DMS79 (cell line): ENCODE measurements around the gene RNF167.

Experiments
- DNase-seq: peaks from one replicate; lab custom pipeline; 2025; lab: John Stamatoyannopoulos, UW

The RNF167 gene

GRCh38 chr17:4939796-4940554 lies at the start of gene RNF167, which contains the start of gene SLC25A11:
TSS of gene RNF167 (plus strand) at chr17:4940268. CDS start at chr17:4940910, 642 bp downstream.
TSS of gene SLC25A11 (minus strand) at chr17:4940046. CDS start at chr17:4939910, 136 bp downstream.
- DNase-seq, result peak; percentile 98

DNA sequence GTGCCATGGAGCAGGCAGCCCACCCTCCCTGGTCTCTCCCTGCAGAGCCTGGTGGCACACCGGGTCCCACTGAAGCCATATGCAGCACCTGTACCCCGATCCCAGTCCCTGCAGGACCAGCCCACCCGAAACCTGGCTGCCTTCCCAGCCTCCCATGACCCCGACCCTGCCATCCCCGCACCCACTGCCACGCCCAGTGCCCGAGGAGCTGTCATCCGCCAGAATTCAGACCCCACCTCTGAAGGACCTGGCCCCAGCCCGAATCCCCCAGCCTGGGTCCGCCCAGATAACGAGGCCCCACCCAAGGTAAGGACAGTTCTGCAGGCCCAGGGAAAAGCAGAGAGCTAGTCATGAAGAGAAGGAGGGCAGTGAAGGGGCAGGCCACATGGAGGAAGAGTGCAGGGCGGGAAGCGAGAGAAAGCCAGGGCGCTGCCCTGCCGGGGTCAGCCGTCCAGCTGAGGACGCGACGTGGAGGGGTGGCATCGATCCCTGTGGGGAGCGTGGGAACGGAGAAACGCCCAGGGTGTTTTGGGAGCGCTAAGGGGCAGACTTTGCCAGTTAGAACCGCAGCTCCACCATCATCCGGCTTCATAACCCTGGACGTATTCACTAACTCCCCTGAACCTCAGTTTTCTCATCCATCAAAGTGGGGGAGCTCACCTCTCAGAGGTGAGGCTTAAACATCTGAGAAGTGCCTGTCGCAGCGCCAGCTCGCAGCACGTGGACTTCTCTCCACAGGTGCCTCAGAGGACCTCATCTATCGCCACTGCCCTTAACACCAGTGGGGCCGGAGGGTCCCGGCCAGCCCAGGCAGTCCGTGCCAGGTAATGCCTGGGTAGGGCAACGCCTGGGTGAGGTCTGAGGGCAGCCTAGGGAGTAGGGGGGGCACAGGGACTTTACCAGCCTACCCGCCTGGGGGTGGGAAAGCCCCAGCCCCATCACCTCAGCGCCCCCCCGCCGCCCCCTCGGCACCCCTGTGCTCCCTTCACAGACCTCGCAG lies 48.4 kb upstream of the RNF167 start:
- DNase-seq, result no peak

DNA sequence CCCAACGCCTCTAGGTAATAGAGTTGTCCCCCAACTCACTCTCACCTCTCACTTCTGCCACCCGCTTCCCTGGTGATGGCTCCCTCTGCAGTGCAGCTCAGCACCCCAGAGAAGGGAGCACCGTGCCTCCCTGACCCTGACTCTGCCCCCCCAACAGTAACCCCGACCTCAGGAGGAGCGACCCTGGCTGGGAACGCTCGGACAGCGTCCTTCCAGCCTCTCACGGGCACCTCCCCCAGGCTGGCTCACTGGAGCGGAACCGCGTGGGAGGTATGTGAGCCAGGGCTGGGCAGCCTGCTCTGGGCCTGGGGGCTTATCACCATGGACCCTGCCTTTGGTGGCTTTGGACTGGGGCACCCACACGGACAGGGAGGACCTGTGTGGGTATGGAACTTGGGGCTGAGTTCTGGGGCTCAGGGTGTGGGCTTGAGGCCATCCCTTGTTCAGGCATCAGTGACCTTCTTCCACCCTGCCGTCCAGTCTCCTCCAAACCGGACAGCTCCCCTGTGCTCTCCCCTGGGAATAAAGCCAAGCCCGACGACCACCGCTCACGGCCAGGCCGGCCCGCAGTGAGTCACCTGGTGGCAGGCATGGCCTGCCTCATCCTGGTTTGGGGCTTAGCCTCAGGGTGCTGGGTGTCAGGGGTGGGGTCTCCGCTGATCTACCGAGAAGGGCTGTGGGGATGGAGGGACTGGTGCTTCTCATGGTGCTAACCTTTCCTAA lies 47.4 kb upstream of the RNF167 start:
- DNase-seq, result no peak

- no peak for DNase-seq
Measured at GRCh38 chr17:4893272-4893671, 46.8 kb upstream of the RNF167 start.

GRCh38 chr17:4893721-4894560 lies 46.1 kb upstream of the RNF167 start:
- no peak for DNase-seq

GRCh38 chr17:4895121-4895520 lies 44.9 kb upstream of the RNF167 start:
- DNase-seq, result no peak

DNA sequence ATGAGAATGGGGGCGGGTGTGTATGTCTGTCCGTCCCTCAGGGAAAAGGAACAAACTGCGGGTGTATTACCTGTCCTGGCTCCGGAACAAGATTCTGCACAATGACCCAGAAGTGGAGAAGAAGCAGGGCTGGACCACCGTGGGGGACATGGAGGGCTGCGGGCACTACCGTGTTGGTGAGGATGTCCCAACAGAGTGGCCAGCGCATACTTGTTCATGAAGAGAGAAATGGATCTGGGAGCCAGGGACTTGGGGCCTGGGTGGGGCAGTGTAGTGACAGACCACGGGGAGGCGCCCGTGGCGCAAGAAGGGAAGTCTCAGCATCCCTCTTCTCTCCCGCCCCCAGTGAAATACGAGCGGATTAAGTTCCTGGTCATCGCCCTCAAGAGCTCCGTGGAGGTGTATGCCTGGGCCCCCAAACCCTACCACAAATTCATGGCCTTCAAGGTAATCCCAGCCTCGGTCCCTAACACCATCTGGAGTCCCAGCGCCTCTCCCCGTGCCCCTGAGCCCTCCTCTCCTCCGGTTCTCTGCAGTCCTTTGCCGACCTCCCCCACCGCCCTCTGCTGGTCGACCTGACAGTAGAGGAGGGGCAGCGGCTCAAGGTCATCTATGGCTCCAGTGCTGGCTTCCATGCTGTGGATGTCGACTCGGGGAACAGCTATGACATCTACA lies 44.3 kb upstream of the RNF167 start:
- DNase-seq, result no peak

DNA sequence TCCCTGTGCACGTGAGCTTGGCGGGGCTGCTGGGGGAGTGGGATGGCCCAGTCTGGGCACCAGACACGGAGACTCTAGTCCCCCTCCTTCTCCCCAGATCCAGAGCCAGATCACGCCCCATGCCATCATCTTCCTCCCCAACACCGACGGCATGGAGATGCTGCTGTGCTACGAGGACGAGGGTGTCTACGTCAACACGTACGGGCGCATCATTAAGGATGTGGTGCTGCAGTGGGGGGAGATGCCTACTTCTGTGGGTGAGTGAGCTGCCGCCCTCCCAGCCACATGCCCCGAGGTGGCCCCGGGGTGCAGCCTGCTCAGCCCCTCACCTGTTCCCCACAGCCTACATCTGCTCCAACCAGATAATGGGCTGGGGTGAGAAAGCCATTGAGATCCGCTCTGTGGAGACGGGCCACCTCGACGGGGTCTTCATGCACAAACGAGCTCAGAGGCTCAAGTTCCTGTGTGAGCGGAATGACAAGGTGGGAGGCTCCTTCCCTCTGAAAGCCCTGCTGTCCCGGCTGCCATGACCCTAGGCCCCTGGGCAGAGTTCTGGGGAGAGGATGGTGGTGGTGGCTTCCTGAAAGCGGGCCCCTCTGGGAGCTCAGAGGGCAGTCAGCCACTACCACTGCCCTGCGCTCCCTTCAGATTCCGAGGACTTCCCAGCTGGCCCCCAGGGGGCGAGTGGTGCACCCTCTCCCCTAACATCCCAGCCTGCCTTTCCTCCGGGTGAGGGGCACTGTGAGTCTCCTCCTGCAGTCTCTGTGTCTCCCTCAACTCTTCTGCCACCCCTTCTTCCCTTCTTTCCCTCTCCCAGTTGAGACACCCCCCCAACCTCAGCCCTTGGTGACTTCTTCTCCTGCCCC lies 43.5 kb upstream of the RNF167 start:
- no peak for DNase-seq

- DNase-seq, result no peak
Measured at GRCh38 chr17:4897198-4897687, 42.8 kb upstream of the RNF167 start.

DNA sequence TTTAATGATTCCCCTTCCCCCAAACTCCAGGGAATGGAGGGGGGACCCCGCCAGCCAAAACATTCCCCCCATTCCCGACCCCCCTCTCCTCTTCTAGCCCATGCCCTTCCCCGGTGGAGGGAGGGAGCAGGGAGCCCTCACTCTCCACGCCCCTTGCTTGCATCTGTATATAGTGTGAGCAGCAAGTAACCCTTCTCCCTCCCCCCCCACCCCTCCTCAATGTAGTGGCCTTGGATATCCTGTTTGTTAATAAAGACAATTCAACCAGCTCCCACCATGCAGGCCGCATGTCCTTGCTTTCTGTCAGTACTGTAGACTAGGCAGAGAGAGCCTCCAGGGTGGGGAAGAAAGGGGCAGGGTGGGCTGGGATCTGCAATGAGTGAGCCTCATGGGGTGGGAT lies 42.3 kb upstream of the RNF167 start:
- no peak for DNase-seq

DNA sequence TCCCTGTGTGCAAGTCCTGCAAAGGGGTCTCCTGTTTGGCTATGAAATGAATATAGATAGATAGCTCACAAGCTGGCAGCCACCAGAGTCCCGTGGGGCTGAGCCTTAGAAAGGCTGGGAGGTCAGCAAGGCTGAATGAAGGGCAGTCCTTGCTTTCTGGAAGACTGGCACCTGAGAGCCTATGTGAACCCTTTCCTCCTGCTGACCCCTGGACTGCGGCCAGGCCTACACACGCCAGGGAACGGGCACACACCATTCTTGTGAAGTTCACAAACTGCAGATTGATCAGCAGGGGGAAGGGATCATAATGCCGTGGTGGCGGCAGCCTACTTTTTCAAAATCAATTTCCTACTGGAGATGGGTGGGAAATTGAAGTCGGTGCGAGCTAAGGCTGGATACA lies 41.7 kb upstream of the RNF167 start:
- DNase-seq, result no peak

- no peak for DNase-seq
Measured at GRCh38 chr17:4898927-4899326, 41.1 kb upstream of the RNF167 start.

GRCh38 chr17:4899341-4900230 lies 40.5 kb upstream of the RNF167 start, which contains the start of gene C17orf107:
TSS of gene C17orf107 (plus strand) at chr17:4899536. CDS start at chr17:4899763, 227 bp downstream.
- no peak for DNase-seq

- DNase-seq, result no peak
Measured at GRCh38 chr17:4900231-4901107, 39.6 kb upstream of the RNF167 start.

GRCh38 chr17:4901108-4901647 lies 38.9 kb upstream of the RNF167 start:
- DNase-seq, result no peak

GRCh38 chr17:4901648-4902344 lies 38.3 kb upstream of the RNF167 start:
- DNase-seq, result no peak
